HG03354 (cell line): ENCODE measurements around the gene MAP1B.
"Not testable (repeated sequence)": the region's sequence is repeated elsewhere in the genome, so short reads cannot be mapped to it uniquely, and the experiment has no call there.

Source experiments
- ATAC-seq: cut with Tn5 transposase; IDR thresholded peaks from one replicate; pipeline ENCODE4 v1.9.1; 2021; ENCODE audit warnings: mild to moderate bottlenecking; ENCODE audit not compliant: unreplicated experiment, poor library complexity, severe bottlenecking

The MAP1B gene

DNA sequence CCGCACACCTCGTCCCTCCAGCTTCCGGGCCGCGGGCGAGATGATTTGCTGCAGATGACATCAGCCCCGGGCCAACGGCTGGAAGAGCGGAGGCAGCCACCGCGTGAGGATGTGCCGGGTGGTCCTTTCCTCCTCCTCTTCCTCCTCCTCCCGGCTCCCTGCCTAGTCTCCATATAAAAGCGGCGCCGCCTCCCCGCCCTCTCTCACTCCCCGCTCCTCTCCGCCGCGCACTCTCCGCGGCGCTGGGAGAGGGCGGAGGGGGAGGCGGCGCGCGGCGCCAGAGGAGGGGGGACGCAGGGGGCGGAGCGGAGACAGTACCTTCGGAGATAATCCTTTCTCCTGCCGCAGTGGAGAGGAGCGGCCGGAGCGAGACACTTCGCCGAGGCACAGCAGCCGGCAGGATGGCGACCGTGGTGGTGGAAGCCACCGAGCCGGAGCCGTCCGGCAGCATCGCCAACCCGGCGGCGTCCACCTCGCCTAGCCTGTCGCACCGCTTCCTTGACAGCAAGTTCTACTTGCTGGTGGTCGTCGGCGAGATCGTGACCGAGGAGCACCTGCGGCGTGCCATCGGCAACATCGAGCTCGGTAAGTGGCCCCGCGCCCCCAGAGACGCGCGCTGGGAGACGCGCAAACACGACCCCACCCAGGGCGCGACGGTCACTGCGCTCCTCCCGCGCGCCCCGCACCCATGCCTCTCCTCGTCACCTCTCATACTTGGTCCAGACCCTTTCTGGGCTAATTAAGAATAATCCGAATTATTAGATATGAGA is at the start of gene MAP1B:
TSS of gene MAP1B (plus strand) at position 345 of the 770 bp plus-strand sequence. CDS start at position 402, 57 bp downstream.
- ATAC-seq: peak; percentile 37

DNA sequence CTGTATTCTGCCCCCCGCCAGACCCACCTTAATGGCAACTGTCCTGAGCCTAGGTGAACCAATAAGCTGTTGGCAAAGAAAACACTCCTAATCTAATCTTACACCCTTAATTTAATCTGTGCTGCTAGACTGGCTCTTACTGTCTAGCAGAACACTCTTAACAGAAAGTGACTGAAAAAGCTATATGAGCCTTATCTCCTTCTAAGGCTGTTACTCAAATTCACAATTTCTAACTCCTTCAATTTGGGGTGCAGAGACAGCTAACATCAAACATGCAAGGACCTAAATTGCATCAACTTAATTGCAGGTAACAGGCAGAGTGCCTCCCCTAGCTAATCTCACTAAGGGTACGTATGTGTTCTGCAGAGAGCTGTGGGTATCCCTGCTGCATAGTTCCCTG is 49.5 kb upstream of the MAP1B start:
- ATAC-seq: no peak

DNA sequence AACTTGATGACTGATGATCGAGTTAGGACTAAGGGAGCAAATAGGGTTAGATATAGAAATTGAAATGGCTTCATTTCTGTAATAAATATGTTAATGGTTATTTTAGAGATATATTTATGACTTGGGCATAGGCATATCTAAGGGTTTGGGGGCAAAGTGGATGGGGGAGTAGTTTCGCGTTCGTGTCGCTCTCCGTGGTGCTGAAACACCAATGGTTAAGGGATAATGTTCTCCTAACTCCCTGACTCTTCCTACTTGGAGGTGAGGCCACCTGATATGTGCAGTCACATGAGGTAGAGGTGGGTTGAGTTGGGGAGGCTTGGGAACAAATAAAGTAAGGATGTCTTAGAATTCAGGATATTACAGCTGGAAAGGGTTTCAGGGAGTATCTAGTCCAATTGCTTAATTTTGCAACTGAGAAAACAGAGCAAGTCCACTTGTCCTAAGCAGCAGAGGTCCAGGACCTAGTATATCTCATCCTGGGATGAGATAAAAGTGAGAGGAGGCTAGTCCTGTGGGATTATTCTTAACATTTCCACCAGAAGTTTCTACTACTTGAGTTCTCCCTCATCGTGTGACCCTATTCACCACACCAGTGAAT is 44.0 kb upstream of the MAP1B start:
- no peak for ATAC-seq

DNA sequence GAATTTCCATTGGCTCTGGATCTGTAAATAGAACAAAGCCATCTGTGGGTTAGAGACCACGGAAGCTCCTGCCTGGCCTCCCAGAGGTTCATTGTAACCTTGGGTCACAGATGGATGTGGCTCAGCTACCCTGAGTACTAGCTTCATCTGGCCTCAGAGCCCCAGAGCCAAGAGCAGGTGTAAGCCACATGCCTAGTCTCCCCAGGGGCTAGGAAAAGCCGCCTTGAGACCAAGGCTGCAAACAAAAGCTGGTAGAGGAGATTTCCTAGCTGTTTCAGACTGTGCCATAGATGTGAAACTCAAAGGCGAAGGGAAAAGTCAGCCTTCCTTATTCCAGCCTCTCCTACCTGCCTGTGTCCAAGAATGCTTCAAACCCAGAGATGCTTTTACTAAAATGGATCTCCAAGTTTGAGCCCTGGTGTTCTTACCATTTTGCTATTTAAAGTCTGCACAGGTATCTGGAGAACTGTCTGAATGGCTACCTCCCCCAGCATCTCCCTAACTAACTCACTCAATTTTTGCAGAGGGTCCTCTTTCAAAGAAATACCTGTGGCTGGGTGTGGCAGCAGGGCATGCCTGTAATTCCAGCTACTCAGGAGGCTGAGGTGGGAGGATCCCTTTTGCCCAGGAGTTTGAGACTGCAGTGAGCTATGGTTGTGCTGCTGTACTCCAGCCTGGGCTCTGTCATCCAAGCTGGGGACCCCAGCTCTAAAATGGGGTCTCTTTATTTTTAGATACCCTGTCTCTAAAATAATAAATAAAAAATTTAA is 42.3 kb upstream of the MAP1B start:
- no peak for ATAC-seq

DNA sequence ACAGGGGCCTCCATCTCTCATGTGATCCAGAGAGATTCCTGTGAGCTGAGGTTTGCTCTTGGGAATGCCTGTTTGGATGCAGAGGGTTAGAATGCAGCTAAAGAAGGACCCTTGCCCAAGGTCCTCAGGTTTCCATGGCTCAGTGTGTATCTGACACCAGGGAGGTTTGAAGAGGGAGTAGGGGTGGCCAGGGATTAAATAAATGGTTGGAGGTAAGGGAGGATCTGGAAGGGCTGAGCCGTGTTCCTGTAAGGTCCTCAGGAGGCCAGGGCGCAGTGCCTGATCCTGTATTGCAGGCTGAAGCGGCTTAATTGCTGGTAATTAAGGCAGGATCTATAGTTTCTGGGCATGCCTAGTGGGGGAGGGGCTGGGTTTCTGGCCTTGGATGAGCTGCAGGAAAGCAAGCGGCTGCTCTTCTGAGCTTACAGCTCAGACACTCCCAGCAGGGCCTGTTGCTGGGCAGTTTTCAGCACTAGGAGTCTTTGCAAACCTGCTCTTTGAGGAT is 41.5 kb upstream of the MAP1B start:
- ATAC-seq: no peak

DNA sequence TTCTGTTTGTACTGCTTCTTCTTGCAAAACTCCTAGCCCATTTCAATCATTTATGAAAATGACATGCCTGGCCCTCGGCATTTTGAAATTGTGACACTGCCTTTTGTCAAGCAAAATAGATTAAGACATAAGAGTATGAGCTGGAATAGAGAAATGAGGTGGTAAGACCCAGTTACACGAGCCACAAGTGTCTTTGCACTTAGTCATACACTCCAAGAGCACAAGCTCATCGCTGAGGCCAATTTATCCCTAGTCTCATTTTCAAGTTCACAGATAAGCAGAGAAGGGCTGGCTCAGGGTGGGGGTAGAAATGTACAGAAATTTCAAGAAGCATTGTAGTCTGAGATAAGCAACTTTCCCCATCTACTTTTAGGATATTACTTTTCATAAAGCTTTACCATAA is 40.6 kb upstream of the MAP1B start:
- ATAC-seq: no peak

DNA sequence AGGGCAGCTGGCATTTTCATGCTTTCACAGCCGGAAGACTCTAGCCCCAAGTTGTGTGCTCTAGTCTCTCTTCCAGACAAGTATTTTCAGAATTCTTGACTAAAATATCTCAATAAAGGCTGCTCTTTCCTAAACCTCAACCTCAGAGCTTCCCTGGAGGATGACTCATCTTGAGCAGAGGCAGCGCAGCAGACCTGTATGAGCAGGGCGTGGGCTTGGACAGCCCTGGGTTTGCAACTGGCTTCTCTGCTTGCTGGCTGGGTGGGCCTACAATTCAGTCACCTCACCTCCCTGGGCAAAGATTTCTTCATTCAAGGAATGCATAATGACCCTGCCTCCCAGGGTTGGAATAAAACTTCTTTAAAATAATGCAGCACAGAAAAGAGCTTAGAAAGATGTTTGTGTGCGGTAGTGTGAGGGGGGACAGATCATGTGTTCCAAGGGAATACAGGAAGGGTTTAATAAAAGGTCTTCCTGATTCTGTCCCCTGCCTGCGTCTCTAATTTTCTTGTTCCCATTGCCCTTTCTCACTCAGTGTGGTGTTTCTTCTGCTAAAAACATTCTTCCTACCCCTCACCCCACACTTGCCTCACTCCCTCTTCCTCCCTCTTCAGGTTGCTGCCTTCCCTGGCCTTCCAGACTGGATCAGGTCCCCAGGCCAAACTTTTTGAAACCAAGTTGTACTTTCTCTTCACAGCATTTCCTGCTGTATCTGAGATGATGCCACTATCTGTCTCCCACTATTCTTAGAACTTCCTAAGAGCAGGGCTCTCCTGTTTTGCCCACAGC is 39.4 kb upstream of the MAP1B start:
- ATAC-seq: no peak

DNA sequence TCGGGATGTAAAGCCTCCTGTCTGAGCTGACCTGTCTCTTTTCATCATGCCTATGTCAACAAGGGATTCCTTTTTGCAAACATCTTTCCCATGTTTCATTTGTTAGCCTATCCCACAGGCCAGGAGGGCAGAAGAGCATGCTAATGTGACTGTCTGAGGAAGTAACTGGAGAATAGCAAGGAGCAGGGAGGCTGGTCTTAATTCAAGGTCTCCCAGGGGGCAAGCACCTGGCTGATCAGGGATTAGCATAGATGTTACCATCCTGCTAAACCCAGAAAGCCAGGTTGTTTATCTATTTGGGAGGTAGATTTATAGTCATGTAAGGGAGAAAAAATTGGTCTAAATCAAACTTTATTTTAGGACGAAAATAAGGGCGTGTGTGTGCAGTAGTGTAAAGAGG is 36.7 kb upstream of the MAP1B start:
- ATAC-seq: no peak

DNA sequence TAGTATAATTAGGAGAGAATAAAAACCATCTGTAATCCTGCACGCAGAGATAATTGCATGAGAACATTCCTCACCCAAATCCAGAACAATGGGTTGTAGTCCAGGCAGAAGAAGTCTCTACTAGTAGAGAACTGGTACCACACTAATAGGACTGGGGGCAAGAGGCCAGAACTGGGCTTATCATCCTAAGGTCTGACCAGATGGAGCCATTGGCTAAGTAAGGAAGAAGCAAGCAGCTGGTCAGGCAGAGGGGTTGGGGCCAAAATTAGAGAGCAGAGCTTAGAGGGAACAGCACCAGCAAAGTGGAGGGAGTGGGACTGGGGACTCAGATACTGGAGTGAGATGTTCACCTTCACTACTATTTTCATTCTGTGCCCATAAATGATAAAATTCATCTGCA is 35.4 kb upstream of the MAP1B start:
- no peak for ATAC-seq

DNA sequence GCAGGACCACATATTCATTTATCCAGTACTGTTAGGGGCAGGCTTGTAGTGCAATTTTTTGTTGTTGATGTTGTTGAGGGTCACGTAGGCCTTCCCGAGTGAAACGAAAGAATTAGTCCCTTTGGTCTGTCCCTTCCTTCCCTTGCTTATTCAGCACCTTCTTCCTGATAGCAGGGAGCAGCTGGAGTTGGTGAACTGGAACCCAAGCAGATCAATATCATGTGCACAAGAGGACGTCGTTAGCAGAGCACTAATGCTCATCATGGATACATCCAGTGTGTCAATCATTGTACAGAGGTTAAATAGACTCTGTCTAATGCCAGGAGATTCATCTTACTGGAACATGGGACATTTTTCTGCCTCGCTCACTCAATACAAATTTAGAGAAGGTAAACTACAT is 33.0 kb upstream of the MAP1B start:
- no peak for ATAC-seq

DNA sequence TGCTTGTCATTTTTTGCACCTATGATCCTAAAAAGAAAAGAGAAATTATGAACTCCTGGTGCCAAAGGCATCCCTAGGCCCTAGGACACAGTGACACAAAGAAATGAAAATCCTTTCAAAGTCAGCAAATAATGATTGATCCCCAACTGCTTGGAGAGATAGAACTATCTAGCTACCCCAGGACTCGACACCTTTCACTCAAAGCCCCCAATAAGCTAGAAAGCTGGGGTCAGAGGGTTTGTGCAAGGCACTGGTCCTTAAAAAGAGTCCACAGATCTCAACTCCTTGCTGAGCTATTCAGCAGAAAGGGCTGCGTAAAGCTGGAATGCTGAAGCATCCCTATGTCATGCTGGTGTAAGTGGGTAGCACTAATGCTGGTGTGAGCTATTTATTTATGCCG is 31.8 kb upstream of the MAP1B start:
- ATAC-seq: no peak

DNA sequence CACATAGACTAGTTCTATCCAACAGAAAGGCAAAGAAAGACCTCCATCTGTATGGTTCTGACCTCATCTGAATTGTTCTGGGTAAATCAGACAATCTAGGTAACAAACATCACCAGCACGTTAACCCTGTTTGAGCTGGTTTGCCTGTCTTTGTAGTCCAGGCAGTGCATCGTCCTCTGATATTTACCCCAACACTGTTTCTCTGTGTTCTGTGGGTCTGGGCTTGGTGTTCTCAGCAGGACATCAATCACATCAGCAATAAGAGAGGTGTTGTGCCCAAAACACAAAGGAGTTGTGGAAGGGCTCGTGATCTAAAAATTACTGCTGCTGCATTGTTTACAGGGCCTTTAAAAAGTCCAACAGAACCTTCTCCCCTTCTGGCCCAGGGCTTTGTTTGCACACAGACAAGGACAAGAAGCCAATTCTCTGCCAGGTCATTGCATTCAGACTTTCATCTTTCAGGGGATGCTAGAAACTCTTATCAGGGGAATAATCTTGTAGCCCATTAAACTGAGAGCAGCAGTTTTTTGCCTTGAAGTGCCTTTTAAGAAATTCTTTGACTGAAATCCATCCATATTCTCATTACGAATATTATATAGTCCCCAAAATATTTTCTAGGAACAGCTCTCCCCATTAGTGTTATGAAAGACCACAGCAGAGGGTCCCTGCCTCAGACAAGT is 30.5 kb upstream of the MAP1B start:
- ATAC-seq: no peak

DNA sequence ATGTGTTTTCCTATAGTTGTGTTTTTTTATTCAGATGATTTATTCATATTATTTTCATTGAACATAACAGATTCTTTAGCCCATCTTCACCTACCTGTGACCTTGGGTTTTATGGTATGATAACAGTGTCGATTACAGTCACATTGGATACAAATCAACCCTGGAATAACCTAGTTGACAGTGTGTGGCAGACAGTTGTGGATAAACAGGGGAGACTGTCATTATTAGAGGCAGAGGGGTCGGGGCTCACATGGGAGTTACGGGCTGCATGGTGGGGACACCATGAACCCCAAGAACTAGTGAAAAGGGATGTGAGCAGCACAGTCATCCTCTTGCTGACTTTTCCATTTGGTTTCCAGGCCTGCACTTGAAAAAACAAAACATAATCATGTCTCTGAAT is 29.9 kb upstream of the MAP1B start:
- ATAC-seq: no peak

DNA sequence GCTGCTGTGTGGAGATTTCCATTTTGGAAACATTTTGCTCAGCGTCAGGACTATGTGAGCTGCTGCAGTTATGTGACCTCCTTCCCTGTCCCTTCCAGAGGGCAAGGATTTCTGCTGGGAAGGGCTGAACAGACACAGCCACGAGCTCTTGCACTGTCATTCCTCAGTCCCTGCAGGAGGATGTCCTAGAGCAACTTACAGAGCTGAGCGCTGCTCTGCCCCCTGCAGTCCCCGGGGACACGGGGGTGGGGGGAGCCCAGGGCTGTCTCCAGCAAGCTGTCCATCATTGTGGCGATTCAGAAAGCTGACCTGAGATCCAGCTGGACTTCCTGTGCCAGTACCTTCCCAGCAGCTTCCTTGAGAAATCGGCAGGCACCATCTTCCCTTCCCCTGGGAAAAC is 28.0 kb upstream of the MAP1B start:
- ATAC-seq: no peak

DNA sequence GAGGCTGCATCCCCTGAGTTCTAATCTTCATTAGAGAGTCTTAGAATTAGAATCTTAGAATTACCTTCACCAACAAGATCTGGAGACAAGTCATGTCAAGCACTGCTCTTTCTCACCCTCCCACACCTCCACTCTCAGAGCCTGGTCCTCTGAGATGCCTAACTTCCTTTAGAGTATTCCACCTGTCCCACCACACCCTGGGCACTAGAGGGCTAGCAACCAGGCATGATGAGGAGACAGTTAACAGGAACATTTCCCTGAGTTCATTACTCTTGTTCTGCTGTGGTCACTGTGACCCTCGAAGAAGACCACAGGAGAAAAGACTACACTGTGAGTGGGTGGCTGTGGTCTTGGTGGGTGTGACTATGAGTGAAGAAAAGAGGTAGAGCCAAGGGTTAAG is 25.2 kb upstream of the MAP1B start:
- ATAC-seq: no peak

DNA sequence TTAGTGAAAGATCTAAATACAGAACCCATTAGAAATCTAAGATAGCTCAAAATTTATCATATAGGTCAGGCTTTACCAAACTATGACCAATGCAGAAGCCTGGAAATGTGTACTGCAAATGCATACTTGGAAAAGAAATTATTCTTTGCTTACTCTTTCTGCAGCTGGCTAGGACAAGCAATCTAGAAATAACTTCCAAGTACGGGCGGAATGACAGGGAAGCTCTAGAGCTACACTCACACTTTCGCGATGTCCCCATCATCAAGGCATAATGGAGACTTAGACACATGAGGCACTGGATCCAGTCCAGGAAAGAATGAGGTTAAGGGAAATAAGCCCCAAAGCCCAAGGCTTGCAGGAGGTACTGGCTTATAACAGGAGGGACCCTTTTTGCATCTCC is 22.4 kb upstream of the MAP1B start:
- ATAC-seq: no peak

DNA sequence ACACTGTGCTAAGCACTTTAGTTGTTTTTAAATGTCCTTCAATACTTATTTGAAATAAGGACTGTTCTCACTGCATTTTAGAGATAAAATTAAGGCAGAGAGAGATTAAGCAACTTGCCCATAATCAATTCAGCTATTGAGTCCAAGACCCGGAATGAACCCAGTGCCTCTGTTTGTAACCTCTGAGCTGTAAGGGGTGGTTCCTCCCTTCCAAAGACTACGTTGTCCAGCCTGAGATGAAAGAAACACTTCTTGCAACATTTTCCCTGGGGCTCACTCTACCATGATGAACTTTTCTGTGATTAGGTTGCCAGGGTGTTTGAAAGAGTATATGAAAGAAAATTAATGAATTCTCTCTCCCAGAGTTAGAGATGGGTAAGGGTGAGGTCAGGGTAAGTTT is 22.0 kb upstream of the MAP1B start:
- ATAC-seq: no peak

DNA sequence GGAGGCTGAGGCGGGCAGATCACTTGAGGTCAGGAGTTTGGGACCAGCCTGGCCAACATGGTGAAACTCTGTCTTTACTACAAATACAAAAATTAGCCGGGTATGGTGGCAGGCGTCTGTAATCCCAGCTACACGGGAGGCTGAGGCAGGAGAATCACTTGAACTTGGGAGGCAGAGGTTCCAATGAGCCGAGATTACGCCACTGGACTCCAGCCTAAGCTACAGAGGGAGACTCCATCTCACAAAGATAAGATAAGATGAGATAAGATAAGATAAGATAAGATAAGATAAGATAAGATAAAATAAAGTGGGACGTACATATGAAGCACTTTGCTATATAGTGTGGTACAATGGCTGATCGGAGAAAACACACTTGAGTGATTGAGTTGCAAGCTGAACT is 17.6 kb upstream of the MAP1B start:
- ATAC-seq: not testable (repeated sequence)

DNA sequence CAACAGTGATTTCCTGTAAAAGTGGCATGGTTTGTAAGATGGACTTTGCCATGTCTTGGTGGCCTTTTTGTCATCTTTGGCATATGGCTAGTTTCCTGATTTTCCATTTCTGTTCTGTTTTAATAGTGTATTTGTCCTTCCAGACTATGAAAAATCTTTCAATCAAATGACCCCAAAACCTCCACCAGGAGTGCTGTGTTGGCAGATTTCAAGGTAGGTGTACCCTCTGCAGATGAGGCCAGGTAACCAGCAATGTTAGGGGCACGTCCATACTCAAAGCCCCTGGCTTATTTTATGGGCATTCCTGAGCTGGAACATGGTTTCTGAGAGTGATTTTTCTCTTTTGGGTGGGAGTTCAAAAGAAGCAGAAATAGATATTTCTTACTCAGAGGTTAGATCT is 15.2 kb upstream of the MAP1B start:
- ATAC-seq: no peak
